Hepatocyte (in vitro differentiated cells): Measurements from ENCODE around the gene TRPM3.

Experiments
- EZH2 ChIP-seq: fragments of 200-600 bp; sonication (generic); IDR thresholded peaks from 2 replicates; pipeline ENCODE4 v1.6.1; 2016; ENCODE audit warnings: antibody characterized with exemption, mild to moderate bottlenecking, borderline replicate concordance
- TF ChIP-seq, protein P1 (sequence below): fragments of 200-600 bp; sonication (generic); IDR thresholded peaks from 2 replicates; pipeline ENCODE4 v1.5.1; 2016; ENCODE audit warnings: antibody characterized with exemption, mild to moderate bottlenecking; ENCODE audit not compliant: poor library complexity

DNA sequence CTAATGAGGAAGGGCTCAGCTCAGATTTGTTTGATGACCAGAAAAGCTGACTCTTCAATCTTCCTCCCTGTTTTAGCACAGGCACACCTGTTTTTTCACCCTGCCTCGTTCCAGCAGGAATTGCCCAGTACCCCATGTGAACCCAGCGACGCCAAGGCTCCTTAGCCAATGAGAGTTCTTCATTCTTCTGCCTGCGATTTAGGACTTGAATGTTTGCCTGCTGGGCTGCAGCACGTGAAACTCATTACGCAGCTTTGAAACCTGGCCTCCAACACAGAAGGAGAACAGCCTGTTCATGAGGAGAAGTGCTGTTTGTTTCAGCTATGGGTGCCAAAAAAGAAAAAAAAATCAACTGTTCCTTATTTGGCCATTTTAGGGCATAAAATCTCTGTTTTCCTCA is 315.5 kb downstream of the TRPM3 start:
- TF ChIP-seq, protein P1, sequence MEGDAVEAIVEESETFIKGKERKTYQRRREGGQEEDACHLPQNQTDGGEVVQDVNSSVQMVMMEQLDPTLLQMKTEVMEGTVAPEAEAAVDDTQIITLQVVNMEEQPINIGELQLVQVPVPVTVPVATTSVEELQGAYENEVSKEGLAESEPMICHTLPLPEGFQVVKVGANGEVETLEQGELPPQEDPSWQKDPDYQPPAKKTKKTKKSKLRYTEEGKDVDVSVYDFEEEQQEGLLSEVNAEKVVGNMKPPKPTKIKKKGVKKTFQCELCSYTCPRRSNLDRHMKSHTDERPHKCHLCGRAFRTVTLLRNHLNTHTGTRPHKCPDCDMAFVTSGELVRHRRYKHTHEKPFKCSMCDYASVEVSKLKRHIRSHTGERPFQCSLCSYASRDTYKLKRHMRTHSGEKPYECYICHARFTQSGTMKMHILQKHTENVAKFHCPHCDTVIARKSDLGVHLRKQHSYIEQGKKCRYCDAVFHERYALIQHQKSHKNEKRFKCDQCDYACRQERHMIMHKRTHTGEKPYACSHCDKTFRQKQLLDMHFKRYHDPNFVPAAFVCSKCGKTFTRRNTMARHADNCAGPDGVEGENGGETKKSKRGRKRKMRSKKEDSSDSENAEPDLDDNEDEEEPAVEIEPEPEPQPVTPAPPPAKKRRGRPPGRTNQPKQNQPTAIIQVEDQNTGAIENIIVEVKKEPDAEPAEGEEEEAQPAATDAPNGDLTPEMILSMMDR, result no peak
- TF ChIP-seq EZH2, result no peak
